Measurements from ENCODE around the gene FBXW8.

DNA sequence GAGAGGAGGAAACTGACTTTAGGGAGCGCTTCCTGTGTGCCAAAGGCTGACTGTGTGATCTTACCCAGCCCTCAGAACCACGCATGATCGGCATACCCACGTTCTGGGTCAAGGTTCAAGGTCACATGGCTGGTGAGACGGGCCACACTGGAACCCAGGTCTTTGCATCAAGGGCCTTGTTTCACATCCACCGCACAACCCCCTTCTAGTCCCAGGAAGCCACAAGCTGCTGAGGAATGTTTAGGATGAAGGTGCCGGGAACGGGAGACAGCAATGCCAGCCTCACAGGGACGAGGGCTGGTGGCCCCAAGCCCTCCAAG, 137.8 kb downstream of the FBXW8 start:
- TF ChIP-seq, protein P1, sequence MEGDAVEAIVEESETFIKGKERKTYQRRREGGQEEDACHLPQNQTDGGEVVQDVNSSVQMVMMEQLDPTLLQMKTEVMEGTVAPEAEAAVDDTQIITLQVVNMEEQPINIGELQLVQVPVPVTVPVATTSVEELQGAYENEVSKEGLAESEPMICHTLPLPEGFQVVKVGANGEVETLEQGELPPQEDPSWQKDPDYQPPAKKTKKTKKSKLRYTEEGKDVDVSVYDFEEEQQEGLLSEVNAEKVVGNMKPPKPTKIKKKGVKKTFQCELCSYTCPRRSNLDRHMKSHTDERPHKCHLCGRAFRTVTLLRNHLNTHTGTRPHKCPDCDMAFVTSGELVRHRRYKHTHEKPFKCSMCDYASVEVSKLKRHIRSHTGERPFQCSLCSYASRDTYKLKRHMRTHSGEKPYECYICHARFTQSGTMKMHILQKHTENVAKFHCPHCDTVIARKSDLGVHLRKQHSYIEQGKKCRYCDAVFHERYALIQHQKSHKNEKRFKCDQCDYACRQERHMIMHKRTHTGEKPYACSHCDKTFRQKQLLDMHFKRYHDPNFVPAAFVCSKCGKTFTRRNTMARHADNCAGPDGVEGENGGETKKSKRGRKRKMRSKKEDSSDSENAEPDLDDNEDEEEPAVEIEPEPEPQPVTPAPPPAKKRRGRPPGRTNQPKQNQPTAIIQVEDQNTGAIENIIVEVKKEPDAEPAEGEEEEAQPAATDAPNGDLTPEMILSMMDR (IDR thresholded peaks at IDR 0.05; ENCODE audit: poor library complexity): no peak
- TF ChIP-seq EZH2phosphoT487 (IDR thresholded peaks at IDR 0.05; ENCODE audit: low read depth, severe bottlenecking, unreplicated experiment) (no peak), EZH2 (IDR thresholded peaks at IDR 0.05; ENCODE audit: borderline replicate concordance) (no peak)
